Liver (tissue), 9 donors: ENCODE results near the gene GNG13. TPM values are rescaled to one million over a fixed set of nuclear protein-coding genes. Genes with fewer than 3 reads are reported as not detected.

Source experiments
- DNase-seq: peaks from one replicate; pipeline ENCODE4 v3.0.0-alpha.2; 2017; ENCODE audit warnings: low spot score
- H3K27ac ChIP-seq, 2 donors: one replicate each; pipeline ENCODE4 v1.7.0; 2013; ENCODE audit warnings: inconsistent platforms in 2 of 2, low read length in 2 of 2, control low read depth in 1 of 2, low read depth in 1 of 2, mild to moderate bottlenecking in 1 of 2
- H3K27me3 ChIP-seq, 4 donors: one replicate each; pipeline versions ENCODE4 v1.6.1 to v1.7.0; 2013; ENCODE audit warnings: low read length in 3 of 4, inconsistent platforms in 1 of 4, mild to moderate bottlenecking in 1 of 4, moderate library complexity in 1 of 4; ENCODE audit not compliant: control insufficient read depth in 4 of 4, insufficient read depth in 4 of 4
- H3K36me3 ChIP-seq, 4 donors: one replicate each; pipeline versions ENCODE4 v1.6.1 to v1.7.0; 2013; ENCODE audit warnings: low read length in 3 of 4, mild to moderate bottlenecking in 3 of 4, low read depth in 1 of 4, moderate library complexity in 1 of 4; ENCODE audit not compliant: control insufficient read depth in 4 of 4, insufficient read depth in 3 of 4
- H3K4me1 ChIP-seq, 4 donors: one replicate each; pipeline versions ENCODE4 v1.6.1 to v1.7.0; 2013; ENCODE audit warnings: low read length in 3 of 4, mild to moderate bottlenecking in 3 of 4, moderate library complexity in 1 of 4; ENCODE audit not compliant: control insufficient read depth in 4 of 4, insufficient read depth in 4 of 4
- H3K4me3 ChIP-seq, 3 donors: one replicate each; pipeline versions ENCODE4 v1.6.1 to v1.7.0; 2013; ENCODE audit warnings: low read length in 3 of 3, control low read depth in 1 of 3, low read depth in 1 of 3, mild to moderate bottlenecking in 1 of 3
- H3K9ac ChIP-seq, 2 donors: one replicate each; pipeline ENCODE4 v1.7.0; 2013; ENCODE audit warnings: low read length in 2 of 2, mild to moderate bottlenecking in 2 of 2, moderate library complexity in 2 of 2, control low read depth in 1 of 2, low read depth in 1 of 2
- H3K9me3 ChIP-seq, 4 donors: one replicate each; pipeline versions ENCODE4 v1.6.1 to v1.7.0; 2013; ENCODE audit warnings: low read length in 3 of 4; ENCODE audit not compliant: control insufficient read depth in 4 of 4
- ATF3 ChIP-seq: IDR thresholded peaks from 2 replicates; pipeline ENCODE4 v1.6.1; 2016; ENCODE audit warnings: antibody characterized with exemption
- FOXA1 ChIP-seq: IDR thresholded peaks from 2 replicates; pipeline ENCODE4 v1.6.1; 2016; ENCODE audit warnings: antibody characterized with exemption
- FOXA2 ChIP-seq: IDR thresholded peaks from 2 replicates; pipeline ENCODE4 v1.6.1; 2016; ENCODE audit warnings: antibody characterized with exemption
- GABPA ChIP-seq, 2 donors: IDR thresholded peaks in 1 of 2; conservative IDR thresholded peaks in 1 of 2; 2 replicates each; pipeline ENCODE4 v1.6.1; 2016; ENCODE audit warnings: antibody characterized with exemption in 2 of 2, mild to moderate bottlenecking in 1 of 2, moderate library complexity in 1 of 2
- HNF4A ChIP-seq, 2 donors: conservative IDR thresholded peaks; 2 replicates each; pipeline ENCODE4 v1.6.1; 2016; ENCODE audit warnings: antibody characterized with exemption in 2 of 2, mild to moderate bottlenecking in 2 of 2
- HNF4G ChIP-seq: IDR thresholded peaks from 2 replicates; pipeline ENCODE4 v1.6.1; 2016; ENCODE audit warnings: antibody characterized with exemption
- JUND ChIP-seq, 2 donors: IDR thresholded peaks; 2 replicates each; pipeline ENCODE4 v1.6.1; 2016; ENCODE audit warnings: antibody characterized with exemption in 2 of 2
- MAX ChIP-seq: IDR thresholded peaks from 2 replicates; pipeline ENCODE4 v1.6.1; 2016; ENCODE audit warnings: antibody characterized with exemption
- NR2F2 ChIP-seq: IDR thresholded peaks from 2 replicates; pipeline ENCODE4 v1.6.1; 2016; ENCODE audit warnings: antibody characterized with exemption
- REST ChIP-seq: IDR thresholded peaks from 2 replicates; pipeline ENCODE4 v1.6.1; 2016; ENCODE audit warnings: antibody characterized with exemption, mild to moderate bottlenecking
- SP1 ChIP-seq: IDR thresholded peaks from 2 replicates; pipeline ENCODE4 v1.6.1; 2018; ENCODE audit warnings: antibody characterized with exemption, mild to moderate bottlenecking
- TAF1 ChIP-seq: conservative IDR thresholded peaks from 2 replicates; pipeline ENCODE4 v1.6.1; 2016; ENCODE audit warnings: antibody characterized with exemption, mild to moderate bottlenecking
- YY1 ChIP-seq: IDR thresholded peaks from 2 replicates; pipeline ENCODE4 v1.6.1; 2016; ENCODE audit warnings: antibody characterized with exemption, mild to moderate bottlenecking
- ZBTB33 ChIP-seq: IDR thresholded peaks from 2 replicates; pipeline ENCODE4 v1.6.1; 2016; ENCODE audit warnings: antibody characterized with exemption
- WGBS: extraction: QIAGEN DNeasy Blood & Tissue Kit; methylation state at CpG from one replicate; pipeline ENCODE4 v1.1.7; 2013; 5-methylcytosine and 5-hydroxymethylcytosine counted together
- polyA plus RNA-seq, 2 donors: library from polyadenylated mRNA; stranded (reverse) in 1 of 2; unstranded in 1 of 2; fragments of 200-250 nt in 1 of 2; fragments of >200 nt in 1 of 2; fragmentation: Nextera tagmentation in 1 of 2; extraction: Ambion mirVana in 1 of 2; gene quantifications; one replicate each; pipeline versions ENCODE4 v1.2.1 to v1.2.3, GENCODE V29; 2013 to 2015
- total RNA-seq, 2 donors: library from RNA; depleted of rRNA; stranded (reverse); fragments of >200 nt; gene quantifications; one replicate each; pipeline ENCODE4 v1.2.3, GENCODE V29; 2014
- donor health status: healthy.
- donor health status: healthy.
- donor health status: healthy.
- donor health status: healthy.
- donor health status: healthy.

Gene GNG13
- total and polyA plus RNA-seq, 4 donors: not detected

GRCh38 chr16:802461-802860 lies 1.9 kb upstream of the GNG13 start:
- no peak overlapping the region for H3K27ac ChIP-seq
- H3K9ac ChIP-seq: no peak overlapping the region
- no peaks in the 10 kb centered on the region for H3K9me3 ChIP-seq
- no peak overlapping the region for H3K4me3 ChIP-seq
- TF ChIP-seq FOXA1 (no peak), GABPA (IDR thresholded peaks at IDR 0.05 in 1 of 2, conservative IDR thresholded peaks at IDR 0.05 in 1 of 2) (no peak), FOXA2 (no peak), TAF1 (no peak), ATF3 (no peak), JUND (IDR thresholded peaks at IDR 0.05) (no peak), HNF4A (conservative IDR thresholded peaks at IDR 0.05) (no peak), MAX (no peak), NR2F2 (no peak), SP1 (no peak), YY1 (no peak), ZBTB33 (no peak), REST (no peak), HNF4G (no peak)
- no peaks in the 10 kb centered on the region for H3K36me3 ChIP-seq
- H3K4me1 ChIP-seq: no peaks in the 10 kb centered on the region
- peaks cover 0 to 5% (median 2%) of the 10 kb centered on the region in 4 donors for H3K27me3 ChIP-seq
- WGBS: 68% methylated on average over 7 of the region's 7 CpGs
- DNase-seq: no peak

GRCh38 chr16:801584-802363 lies 1.2 kb upstream of the GNG13 start:
- H3K36me3 ChIP-seq: no peaks in the 10 kb centered on the region
- H3K9me3 ChIP-seq: no peaks in the 10 kb centered on the region
- H3K27me3 ChIP-seq: peaks cover 0 to 6% (median 3%) of the 10 kb centered on the region in 4 donors
- no peak overlapping the region for H3K9ac ChIP-seq
- WGBS: 59% methylated on average over 22 of the region's 22 CpGs
- H3K4me3 ChIP-seq: no peak overlapping the region
- TF ChIP-seq TAF1 (no peak), GABPA (IDR thresholded peaks at IDR 0.05 in 1 of 2, conservative IDR thresholded peaks at IDR 0.05 in 1 of 2) (no peak)
- no peak for DNase-seq
- no peak overlapping the region for H3K27ac ChIP-seq
- no peaks in the 10 kb centered on the region for H3K4me1 ChIP-seq
